ENCODE measurements around the gene GPLD1.
A peak's percentile ranks its signal among the peaks of the same experiment; 100 is the strongest.
"Not testable (repeated sequence)": the region's sequence is repeated elsewhere in the genome, so short reads cannot be mapped to it uniquely, and the experiment has no call there.

GPLD1 gene

GRCh38 chr6:24414531-24414930 is 74.8 kb downstream of the GPLD1 start:
- DNase-seq (ENCODE audit: low read depth): not testable (repeated sequence)

- no peak for DNase-seq (ENCODE audit: low read depth)
These were observed 77.1 kb downstream of the GPLD1 start for GRCh38 chr6:24412294-24412693.

- no peak for DNase-seq (ENCODE audit: low read depth)
These were observed 78.8 kb downstream of the GPLD1 start for GRCh38 chr6:24410622-24411021.

- DNase-seq (ENCODE audit: low read depth): no peak
These were observed 80.5 kb downstream of the GPLD1 start for GRCh38 chr6:24408719-24409410.

- DNase-seq (ENCODE audit: low read depth): no peak
These were observed 84.1 kb downstream of the GPLD1 start for GRCh38 chr6:24405262-24405661.

GRCh38 chr6:24403501-24403824 is 85.9 kb downstream of the GPLD1 start:
- DNase-seq (ENCODE audit: low read depth): no peak

GRCh38 chr6:24402697-24403500 is 86.5 kb downstream of the GPLD1 start, which contains the start of gene MRS2:
TSS of gene MRS2 (plus strand) at chr6:24402936. CDS start at chr6:24403047, 111 bp downstream.
- peak; percentile 38 for DNase-seq (ENCODE audit: low read depth)

GRCh38 chr6:24401458-24401857 is 87.9 kb downstream of the GPLD1 start:
- no peak for DNase-seq (ENCODE audit: low read depth)

- DNase-seq (ENCODE audit: low read depth): not testable (repeated sequence)
These were observed 89.0 kb downstream of the GPLD1 start for GRCh38 chr6:24400045-24401039.

GRCh38 chr6:24397631-24398030 is 91.7 kb downstream of the GPLD1 start:
- no peak for DNase-seq (ENCODE audit: low read depth)

GRCh38 chr6:24396824-24397223 is 92.6 kb downstream of the GPLD1 start:
- no peak for DNase-seq (ENCODE audit: low read depth)

- DNase-seq (ENCODE audit: low read depth): no peak
These were observed 94.5 kb downstream of the GPLD1 start for GRCh38 chr6:24394780-24395437.

- DNase-seq (ENCODE audit: low read depth): no peak
These were observed 95.2 kb downstream of the GPLD1 start for GRCh38 chr6:24394061-24394779.

- DNase-seq (ENCODE audit: low read depth): no peak
These were observed 97.5 kb downstream of the GPLD1 start for GRCh38 chr6:24391756-24392405.

- DNase-seq (ENCODE audit: low read depth): no peak
These were observed 98.2 kb downstream of the GPLD1 start for GRCh38 chr6:24391208-24391607.

- DNase-seq (ENCODE audit: low read depth): no peak
These were observed 101.6 kb downstream of the GPLD1 start for GRCh38 chr6:24387818-24388217.

- no peak for DNase-seq (ENCODE audit: low read depth)
These were observed 103.7 kb downstream of the GPLD1 start for GRCh38 chr6:24385536-24386269.

- not testable (repeated sequence) for DNase-seq (ENCODE audit: low read depth)
These were observed 104.8 kb downstream of the GPLD1 start for GRCh38 chr6:24384369-24385130.

GRCh38 chr6:24382891-24383494 is 106.4 kb downstream of the GPLD1 start:
- DNase-seq (ENCODE audit: low read depth): not testable (repeated sequence)

Measured in stimulated activated CD8-positive, alpha-beta memory T cell treated with anti-CD3 and anti-CD28 coated beads, Interleukin-15, amount 100 ng/mL, for 1 hour (primary cell).